NT2/D1 (cell line): ENCODE measurements around the gene PMPCA.

ENCODE experiments used
- YY1 ChIP-seq: IDR thresholded peaks from 2 replicates; pipeline ENCODE4 v1.6.1; 2011; ENCODE audit not compliant: insufficient read length, insufficient read depth
- ZNF274 ChIP-seq: IDR thresholded peaks from 2 replicates; pipeline ENCODE4 v1.6.1; 2011; ENCODE audit warnings: mild to moderate bottlenecking, low read depth, low read length

DNA sequence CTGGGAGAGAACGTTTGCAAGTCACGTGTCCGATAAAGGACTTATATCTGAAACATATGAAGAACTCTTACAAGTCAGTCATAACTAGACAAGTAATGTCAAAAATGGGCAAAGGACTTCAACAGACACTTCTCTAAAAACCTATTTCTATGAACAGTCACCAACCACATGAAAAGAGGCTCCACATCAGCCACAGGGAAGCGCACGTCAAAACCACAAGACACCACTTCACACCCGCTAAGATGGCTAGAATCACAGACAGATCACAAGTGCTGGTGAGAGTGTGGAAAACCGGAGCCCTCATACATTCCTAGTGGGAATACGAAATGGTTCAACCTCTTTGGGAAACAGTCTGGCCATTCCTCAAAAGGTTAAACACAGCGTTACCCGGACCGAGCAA is 25.4 kb upstream of the PMPCA start:
- TF ChIP-seq ZNF274 (no peak), YY1 (no peak)
